ENCODE data around the gene APBB3. TPM values are rescaled to one million over a fixed set of nuclear protein-coding genes. Genes with fewer than 3 reads are reported as not detected.
A peak's percentile ranks its signal among the peaks of the same experiment; 100 is the strongest.

APBB3 gene
- total RNA-seq, 3 donors from 2014 or later (not counting 1 experiment from before 2014, with no cell fraction given) = 44.0 to 44.9 (median 44.4) TPM

- Mint-ChIP-seq H3K4me3 (peak overlapping the region; percentile 25), H3K27me3 (ENCODE audit: low read depth in 2 of 2) (no peaks in the 10 kb centered on the region), H3K9me3 (no peaks in the 10 kb centered on the region), H3K4me1 (peaks cover 57 to 71% of the 10 kb centered on the region in 2 donors), H3K36me3 (no peaks in the 10 kb centered on the region), H3K27ac (peak overlapping the region; percentile 96 to 98)
- 95% methylated on average over 5 of the region's 5 CpGs for WGBS (ENCODE audit: insufficient coverage)
- peaks cover 38% of the 10 kb centered on the region for H3K4me1 ChIP-seq (ENCODE audit: control insufficient read depth, insufficient read depth, low read length)
- no peaks in the 10 kb centered on the region for H3K27me3 ChIP-seq (ENCODE audit: control insufficient read depth, insufficient read depth, low read length)
- ATAC-seq = no peak
- intact Hi-C loops (cut with micrococcal nuclease) = no loop called here
- H3K4me3 ChIP-seq (ENCODE audit: low read length) = no peak overlapping the region
- H3K27ac ChIP-seq (ENCODE audit: low read length) = no peak overlapping the region
- no peak for TF ChIP-seq CTCF (IDR thresholded peaks at IDR 0.05)
- peaks cover 21% of the 10 kb centered on the region for H3K36me3 ChIP-seq (ENCODE audit: control insufficient read depth, insufficient read depth, low read length)
- peak in 1 of 2 donors; percentile 7 for DNase-seq
- no peaks in the 10 kb centered on the region for H3K9me3 ChIP-seq (ENCODE audit: control insufficient read depth, insufficient read depth, low read length)
Observed at GRCh38 chr5:140566665-140567064, 2.3 kb upstream of the APBB3 start.

GRCh38 chr5:140565780-140566095, 1.3 kb upstream of the APBB3 start:
- intact Hi-C loops (cut with micrococcal nuclease) = loop anchor here (2.0 kb wide), 2 partner anchors 73 to 145 kb away; partner anchors contain the start of gene TMCO6
- H3K27me3 ChIP-seq (ENCODE audit: control insufficient read depth, insufficient read depth, low read length) = no peaks in the 10 kb centered on the region
- Mint-ChIP-seq H3K4me1 (peaks cover 57 to 71% of the 10 kb centered on the region in 2 donors), H3K36me3 (no peaks in the 10 kb centered on the region), H3K4me3 (peak overlapping the region; percentile 99), H3K27me3 (ENCODE audit: low read depth in 2 of 2) (no peaks in the 10 kb centered on the region), H3K27ac (peak overlapping the region; percentile 94 to 96), H3K9me3 (no peaks in the 10 kb centered on the region)
- WGBS (ENCODE audit: insufficient coverage) = 91% methylated on average over 3 of the region's 4 CpGs
- H3K4me1 ChIP-seq (ENCODE audit: control insufficient read depth, insufficient read depth, low read length) = peaks cover 38% of the 10 kb centered on the region
- peaks cover 21% of the 10 kb centered on the region for H3K36me3 ChIP-seq (ENCODE audit: control insufficient read depth, insufficient read depth, low read length)
- TF ChIP-seq CTCF (IDR thresholded peaks at IDR 0.05) = no peak
- H3K9me3 ChIP-seq (ENCODE audit: control insufficient read depth, insufficient read depth, low read length) = no peaks in the 10 kb centered on the region
- DNase-seq (peak in 1 of 2 donors; percentile 15), ATAC-seq (no peak)
- no peak overlapping the region for H3K4me3 ChIP-seq (ENCODE audit: low read length)
- H3K27ac ChIP-seq (ENCODE audit: low read length) = no peak overlapping the region

- H3K27ac ChIP-seq (ENCODE audit: low read length) = peak overlapping the region; percentile 94
- peaks cover 19% of the 10 kb centered on the region for H3K36me3 ChIP-seq (ENCODE audit: control insufficient read depth, insufficient read depth, low read length)
- Mint-ChIP-seq H3K9me3 (no peaks in the 10 kb centered on the region), H3K36me3 (no peaks in the 10 kb centered on the region), H3K27me3 (ENCODE audit: low read depth in 2 of 2) (no peaks in the 10 kb centered on the region), H3K4me1 (peaks cover 54 to 68% of the 10 kb centered on the region in 2 donors), H3K4me3 (peak overlapping the region; percentile 99), H3K27ac (peak overlapping the region; percentile 94 to 96)
- H3K9me3 ChIP-seq (ENCODE audit: control insufficient read depth, insufficient read depth, low read length) = no peaks in the 10 kb centered on the region
- intact Hi-C loops (cut with micrococcal nuclease) = loop anchor here (2.0 kb wide), 2 partner anchors 74 to 146 kb away; partner anchors contain the start of gene TMCO6
- TF ChIP-seq CTCF (IDR thresholded peaks at IDR 0.05) = no peak
- peaks cover 38% of the 10 kb centered on the region for H3K4me1 ChIP-seq (ENCODE audit: control insufficient read depth, insufficient read depth, low read length)
- WGBS (ENCODE audit: insufficient coverage) = 12% methylated on average over 13 of the region's 13 CpGs
- H3K27me3 ChIP-seq (ENCODE audit: control insufficient read depth, insufficient read depth, low read length) = no peaks in the 10 kb centered on the region
- no peak for ATAC-seq
- peak overlapping the region; percentile 89 for H3K4me3 ChIP-seq (ENCODE audit: low read length)
- DNase-seq = no peak
Observed at GRCh38 chr5:140565024-140565779, 804 bp upstream of the APBB3 start.
